Cerebellar nuclear complex (tissue), 1 donor: ENCODE measurements around the gene NEU2.
"Not testable (repeated sequence)": the region's sequence is repeated elsewhere in the genome, so short reads cannot be mapped to it uniquely, and the experiment has no call there.

ENCODE experiments used
- DNase-seq, 2 experiments: peaks; one replicate each; lab custom pipeline; 2025; lab: John Stamatoyannopoulos, UW

NEU2 gene

DNA sequence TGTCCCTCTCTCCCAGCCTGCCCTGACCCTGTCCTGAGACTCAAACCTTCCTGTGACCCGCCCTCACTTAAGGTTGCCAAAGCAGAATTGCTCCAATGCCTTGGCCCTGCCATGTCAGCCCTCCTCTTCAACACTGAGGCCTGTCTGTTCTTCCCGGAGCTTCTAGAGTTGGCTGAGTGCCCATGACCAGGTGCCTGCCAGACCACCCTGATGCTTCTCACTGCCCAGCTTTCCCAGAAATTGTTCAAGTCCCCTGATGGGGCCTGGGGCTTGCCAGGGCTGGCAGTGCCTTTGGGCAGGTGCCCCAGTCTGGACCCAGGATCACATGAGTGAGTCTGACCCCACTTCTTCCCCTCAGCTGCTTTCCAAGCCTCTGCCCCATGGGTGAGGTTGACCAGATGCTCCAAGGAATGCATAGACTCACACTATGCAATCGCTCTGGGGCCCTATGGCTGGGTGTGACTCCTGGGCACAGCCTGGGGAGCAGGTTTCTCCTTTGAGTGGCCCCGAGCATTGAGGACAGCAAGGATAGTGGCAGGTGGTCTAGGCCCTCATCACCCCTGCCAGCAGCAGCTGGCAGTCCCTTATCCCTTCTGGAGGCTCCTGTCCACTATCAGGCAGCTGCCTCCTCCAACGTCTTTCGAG, 24.6 kb downstream of the NEU2 start:
- DNase-seq, result no peak

- no peak for DNase-seq
These were observed 26.5 kb downstream of the NEU2 start for GRCh38 chr2:233058717-233059546.

GRCh38 chr2:233059547-233059796, 27.0 kb downstream of the NEU2 start:
- no peak for DNase-seq

DNA sequence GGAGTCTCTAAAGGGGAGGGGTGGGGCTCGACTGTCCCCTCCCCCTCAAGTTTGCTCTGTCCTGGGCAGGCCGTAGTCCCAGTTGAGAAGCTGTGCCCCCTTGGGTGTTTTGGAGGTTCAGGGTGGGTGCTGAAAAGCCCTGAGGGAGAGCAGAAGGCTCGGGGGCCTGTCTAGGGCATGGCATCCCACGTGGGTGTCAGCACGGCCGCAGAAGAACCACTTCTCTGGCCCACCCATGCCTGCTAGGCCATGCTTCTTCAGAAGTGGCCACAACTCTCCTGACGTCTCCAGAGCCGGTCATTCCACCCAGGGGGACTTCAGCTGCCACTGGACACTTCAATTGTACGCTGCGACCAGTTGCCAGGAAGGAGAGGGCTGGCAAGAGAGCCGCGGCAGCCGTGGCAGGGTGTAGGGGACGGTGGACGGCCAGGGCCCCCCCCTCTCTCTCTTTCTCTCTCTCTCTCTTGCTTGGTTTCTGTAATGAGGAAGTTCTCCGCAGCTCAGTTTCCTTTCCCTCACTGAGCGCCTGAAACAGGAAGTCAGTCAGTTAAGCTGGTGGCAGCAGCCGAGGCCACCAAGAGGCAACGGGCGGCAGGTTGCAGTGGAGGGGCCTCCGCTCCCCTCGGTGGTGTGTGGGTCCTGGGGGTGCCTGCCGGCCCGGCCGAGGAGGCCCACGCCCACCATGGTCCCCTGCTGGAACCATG, 27.5 kb downstream of the NEU2 start, which contains the start of gene INPP5D:
Gene INPP5D, plus strand, starts transcription at position 546 of the 704 bp plus-strand sequence. Its CDS starts 137 bp downstream, at position 683.
- DNase-seq, result no peak

DNA sequence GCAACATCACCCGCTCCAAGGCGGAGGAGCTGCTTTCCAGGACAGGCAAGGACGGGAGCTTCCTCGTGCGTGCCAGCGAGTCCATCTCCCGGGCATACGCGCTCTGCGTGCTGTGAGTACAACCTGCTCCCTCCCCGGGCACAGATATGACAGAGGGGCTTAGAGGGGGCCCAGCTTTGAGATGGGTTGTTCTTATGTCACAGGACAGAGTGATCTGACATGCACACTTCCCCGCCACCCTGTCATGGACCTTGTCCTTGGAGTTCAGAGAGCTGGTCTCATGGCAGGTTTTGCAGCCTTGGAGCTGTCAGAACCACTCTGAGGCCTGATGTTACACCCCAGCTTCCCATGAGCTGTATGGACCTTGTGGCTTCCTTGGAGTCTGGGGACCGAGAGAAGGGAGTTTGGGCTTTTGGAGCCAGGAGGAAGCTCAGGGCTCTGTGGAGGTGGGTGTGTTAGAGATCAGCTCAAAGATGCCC, 28.1 kb downstream of the NEU2 start:
- no peak for DNase-seq

- DNase-seq, result no peak
These were observed 28.6 kb downstream of the NEU2 start for GRCh38 chr2:233060980-233061590.

DNA sequence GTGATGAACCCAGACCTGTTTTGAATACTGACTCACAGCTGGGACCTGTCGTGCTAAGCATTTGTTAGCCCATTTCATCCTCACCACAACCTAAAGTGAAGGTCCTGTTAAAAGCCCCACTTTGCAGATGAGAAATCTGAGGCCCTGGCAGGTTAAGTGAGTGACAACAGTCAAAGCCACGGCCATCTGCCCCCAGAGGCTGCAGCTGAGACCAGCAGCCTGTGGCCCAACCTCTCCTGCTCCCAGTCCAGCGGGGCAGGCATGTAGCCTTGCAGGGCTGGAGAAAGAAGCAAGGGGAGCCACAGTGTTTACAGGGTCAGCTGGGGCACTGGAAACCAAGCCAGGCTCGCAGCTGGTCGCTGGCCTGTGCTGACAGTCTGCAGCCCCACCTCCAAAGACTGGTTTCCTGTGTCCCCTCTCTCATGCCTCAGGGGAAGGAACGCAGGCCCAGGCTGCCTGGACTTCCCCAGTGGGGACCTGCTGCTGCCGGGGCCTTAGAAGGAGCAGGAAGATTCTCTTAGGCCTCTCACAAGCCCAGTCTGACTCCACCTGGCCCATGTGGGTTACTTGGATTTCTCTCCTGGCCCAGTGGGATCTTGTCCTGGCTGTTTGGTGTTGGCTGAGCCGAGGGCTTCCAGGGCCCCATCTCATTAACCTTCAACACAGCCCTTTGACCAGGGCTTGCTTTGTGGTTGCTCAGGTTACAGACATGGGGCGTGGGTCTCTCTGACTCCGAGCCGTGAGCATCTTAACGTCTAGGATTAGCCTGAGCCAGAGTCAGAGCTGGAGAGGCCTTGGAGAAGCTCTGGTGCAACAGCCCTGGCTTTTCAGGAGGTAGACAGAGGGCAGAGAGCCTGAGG, 29.3 kb downstream of the NEU2 start:
- no peak for DNase-seq

DNA sequence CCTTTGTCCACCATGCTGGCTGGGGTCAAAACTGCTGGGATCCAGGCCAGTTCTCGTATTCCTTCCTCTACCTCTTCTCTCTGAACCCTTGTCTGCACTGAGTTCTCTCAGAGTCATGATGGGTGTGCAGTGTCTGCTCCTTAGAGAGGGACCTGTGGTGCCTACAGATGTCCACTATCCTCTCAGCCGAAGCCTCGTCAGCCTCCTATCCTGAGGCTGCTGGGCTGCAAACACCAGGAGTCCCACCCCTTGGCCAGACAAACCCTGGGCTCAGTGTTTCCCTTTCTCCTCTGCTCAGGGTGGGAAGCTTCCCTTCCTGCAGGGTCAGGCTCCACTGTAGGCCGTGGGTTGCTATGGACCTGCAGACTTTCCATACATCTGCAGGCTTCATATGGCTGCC, 30.0 kb downstream of the NEU2 start:
- no peak for DNase-seq

GRCh38 chr2:233062946-233063268, 30.4 kb downstream of the NEU2 start:
- DNase-seq, result no peak

DNA sequence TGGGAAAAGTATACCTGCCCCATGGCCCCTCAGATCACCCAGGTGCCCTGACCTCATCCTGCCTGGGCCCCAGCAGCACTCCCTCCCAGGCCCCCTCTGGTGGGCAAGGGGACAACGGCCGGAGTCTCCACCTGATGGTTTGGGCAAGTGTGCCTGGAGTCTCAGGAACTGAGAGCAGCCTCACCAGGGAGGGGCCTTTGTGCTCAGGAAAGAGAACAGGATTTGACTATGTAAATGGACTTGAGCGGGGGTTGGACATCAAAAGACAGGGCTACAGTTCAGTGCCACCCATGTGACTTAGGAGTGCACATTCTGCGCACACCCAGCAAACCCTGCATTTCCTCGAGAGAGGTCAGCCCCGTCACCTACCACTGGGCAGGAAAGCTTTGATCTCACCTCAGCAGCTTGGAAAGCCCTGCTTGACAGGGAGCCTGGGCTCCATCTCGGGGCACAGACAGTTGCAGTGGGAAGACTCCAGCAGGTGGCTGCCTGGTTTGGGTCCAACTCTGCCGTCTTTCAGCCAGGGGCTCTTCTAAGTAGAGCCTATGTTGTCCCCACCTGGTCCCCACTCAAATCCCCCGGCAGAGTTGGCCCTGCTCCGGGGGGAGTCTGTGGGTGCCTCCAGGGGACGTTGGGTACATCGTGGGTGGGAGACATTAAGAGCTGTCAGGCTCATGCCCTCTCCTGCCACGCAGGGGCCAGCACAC, 30.9 kb downstream of the NEU2 start:
- DNase-seq, result no peak

DNA sequence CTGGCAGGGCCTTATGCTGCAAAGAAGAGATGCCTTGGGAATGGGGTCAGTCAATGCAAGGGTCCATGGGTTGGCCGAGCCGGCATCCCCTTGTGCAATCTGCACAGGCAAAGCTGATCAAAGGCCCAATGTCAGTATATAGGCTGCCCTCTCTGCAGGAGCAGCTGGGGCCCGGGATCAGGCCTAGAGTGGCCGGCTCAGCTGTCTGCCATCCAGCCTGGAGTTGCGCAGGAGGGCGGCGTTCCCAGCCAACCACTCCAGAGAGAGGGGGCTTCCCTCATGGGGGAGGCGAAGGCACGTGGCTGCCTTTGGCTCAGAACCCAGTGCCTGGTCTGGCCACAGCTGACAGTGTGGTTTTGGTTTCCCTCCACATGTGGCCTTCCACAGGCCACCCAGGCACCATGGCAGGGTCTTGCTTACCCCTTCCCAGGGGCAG, 31.5 kb downstream of the NEU2 start:
- DNase-seq, result no peak

GRCh38 chr2:233064530-233065199, 32.2 kb downstream of the NEU2 start:
- no peak for DNase-seq

DNA sequence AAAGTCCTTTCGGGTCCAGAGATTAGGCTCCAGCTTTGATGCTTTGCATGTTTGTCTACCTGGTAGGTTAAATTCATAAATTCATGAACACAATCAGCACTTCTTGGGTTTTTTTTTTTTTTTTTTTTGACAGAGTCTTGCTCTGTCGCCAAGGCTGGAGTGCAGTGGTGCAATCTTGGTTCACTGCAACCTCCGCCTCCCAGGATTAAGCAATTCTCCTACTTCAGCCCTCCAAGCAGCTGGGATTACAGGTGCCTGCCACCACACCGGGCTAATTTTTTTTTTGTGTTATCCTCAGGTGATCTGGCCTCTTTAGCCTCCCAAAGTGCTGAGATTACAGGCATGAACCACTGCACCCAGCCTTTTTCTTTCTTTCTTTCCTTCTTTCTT, 32.7 kb downstream of the NEU2 start:
- not testable (repeated sequence) for DNase-seq

- DNase-seq, result no peak
These were observed 33.5 kb downstream of the NEU2 start for GRCh38 chr2:233065954-233066470.

DNA sequence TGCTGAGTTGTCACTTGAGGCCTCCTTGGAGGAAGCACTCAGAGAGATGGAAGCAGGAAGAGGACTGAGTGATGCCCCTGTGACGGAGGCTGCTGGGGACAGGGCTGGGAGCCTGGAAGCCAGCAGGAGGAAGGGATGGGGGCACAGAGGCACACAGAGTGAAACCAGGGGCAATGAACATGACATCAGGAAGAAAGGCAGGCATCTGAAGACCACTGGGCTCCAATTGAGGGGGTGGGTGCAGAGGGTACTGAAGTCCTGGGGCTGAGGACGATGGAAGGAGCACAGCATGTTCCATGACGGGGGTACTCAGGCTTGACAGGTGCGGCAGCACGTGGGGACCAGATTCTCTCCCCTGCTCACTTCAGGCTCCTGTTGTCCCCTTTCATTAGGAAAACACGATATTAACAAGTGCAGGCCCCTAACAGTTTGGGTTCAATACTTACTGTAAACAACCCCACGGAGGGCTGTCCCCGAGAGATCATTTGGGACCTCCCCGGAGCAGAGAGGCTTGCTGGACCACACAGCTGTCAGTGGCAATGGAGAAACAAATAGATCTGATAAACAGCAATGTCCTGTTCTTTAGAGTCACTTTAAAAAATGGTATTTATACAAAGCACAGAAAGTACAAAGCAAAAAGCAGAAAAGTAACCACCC, 36.4 kb downstream of the NEU2 start:
- DNase-seq, result no peak

DNA sequence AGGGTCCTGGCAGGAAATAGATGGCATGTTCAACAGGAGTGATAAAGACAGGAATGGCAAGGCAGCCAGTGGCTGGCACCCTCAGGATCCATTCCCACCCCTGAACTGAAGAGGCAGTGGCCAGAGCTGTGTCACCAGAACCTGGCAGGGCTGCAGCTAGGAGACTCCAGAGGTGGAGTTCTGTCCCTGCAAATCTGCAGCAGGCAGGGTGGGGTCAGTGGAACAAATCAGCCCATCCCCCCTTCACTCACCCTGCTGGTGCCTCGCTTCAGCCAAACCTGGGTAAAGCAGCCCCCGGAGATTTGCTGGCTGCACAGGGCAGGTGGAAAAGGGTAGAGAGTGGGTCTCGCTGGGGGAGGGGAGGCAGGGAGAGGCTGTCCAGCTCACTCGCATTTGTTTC, 40.4 kb downstream of the NEU2 start:
- no peak for DNase-seq

- DNase-seq, result no peak
These were observed 41.6 kb downstream of the NEU2 start for GRCh38 chr2:233074106-233074505.

DNA sequence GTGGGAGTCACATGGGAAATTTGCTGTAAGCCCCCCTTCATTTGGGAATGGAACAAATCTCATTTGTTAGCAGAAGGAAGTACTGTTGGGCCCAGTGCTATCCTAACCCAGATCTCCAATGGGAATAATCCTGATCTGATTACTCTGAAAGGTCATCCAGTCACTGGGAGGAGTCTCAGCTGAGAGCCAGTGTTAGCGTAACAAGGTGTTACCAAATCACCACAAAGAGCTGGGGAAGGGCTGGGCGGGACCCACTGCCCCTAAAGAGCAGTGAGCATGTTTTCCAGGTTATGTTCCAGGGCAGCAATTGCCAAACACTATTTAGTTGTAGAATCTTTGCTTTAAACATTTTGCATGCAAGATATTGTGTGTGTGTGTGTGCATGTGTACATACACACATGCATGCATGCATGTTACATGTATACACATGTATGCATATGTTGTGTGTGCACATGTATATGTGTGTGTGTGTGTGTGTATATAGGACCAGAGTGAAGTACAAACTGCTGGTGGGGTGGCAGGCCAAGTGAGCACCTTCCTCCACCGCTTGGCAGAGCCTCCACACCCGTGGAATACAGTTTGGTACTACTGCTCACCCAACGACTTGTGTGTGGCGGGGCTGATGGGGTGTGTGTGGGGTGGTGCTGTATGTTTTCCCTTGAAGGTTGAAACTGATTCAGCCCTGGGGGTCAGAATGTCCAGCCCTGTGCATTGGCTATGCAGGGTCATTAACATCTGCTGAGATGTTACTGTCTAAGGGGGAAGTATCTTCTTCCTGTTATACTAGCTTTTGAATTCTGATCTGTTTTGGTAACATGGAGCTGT, 42.9 kb downstream of the NEU2 start:
- no peak for DNase-seq

DNA sequence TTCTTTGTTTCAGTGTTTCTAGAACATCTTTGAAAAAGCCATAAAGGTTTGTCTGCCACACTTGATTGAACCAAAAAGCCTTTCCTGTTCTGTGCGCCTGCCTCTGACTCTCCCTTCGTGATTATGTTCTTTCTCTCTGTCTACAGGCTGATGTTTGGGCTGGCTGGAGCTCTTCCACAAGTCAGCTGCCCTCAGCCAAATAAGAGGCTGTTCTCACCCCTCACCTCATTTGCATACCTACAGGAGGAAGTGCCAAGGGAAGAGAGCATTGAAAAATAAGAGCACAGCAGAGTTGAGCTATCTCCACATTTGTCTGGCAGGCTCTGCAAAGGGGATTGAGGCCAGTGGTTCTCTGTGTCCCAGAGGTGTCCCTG, 43.5 kb downstream of the NEU2 start:
- DNase-seq, result no peak
